SK-N-SH (cell line): Measurements from ENCODE around the gene SCN11A. TPM values are rescaled to one million over a fixed set of nuclear protein-coding genes. Genes with fewer than 3 reads are reported as not detected.
A peak's percentile ranks its signal among the peaks of the same experiment; 100 is the strongest.

ENCODE experiments used
- CTCF ChIA-PET: fragments of 300-600, 350-600 bp; formaldehyde crosslinking; extraction: SDS; loops from one replicate; lab custom pipeline; 2021; lab: Yijun Ruan, JAX
- POLR2A ChIA-PET: fragments of 350-600 bp; sonication (Branson Sonifier 250); formaldehyde crosslinking; extraction: SDS; loops from one replicate; lab custom pipeline; 2020; ENCODE audit warnings: antibody characterized with exemption, inconsistent platforms; lab: Yijun Ruan, JAX
- DNase-seq: peaks from one replicate; pipeline ENCODE4 v3.0.0; 2012
- H2AFZ ChIP-seq: fragments of 200-600 bp; sonication (generic); 2 replicates; pipeline ENCODE4 v1.8.1; 2016; ENCODE audit warnings: antibody characterized with exemption, mild to moderate bottlenecking, low read depth
- H3F3A ChIP-seq: fragments of 200-600 bp; sonication (generic); replicated peaks from 2 replicates; pipeline ENCODE3; 2016; ENCODE audit warnings: antibody characterized with exemption, mild to moderate bottlenecking; ENCODE audit not compliant: insufficient read depth
- H3K27ac ChIP-seq, 2 experiments: fragments of 200-500 bp in 1 of 2; fragments of 200-600 bp in 1 of 2; sonication (Bioruptor generic) in 1 of 2; sonication (generic), shearing (Covaris generic) in 1 of 2; 2 replicates each; pipeline versions ENCODE4 v1.5.1 to v1.6.1; 2014 to 2016; ENCODE audit warnings: low read depth in 2 of 2, inconsistent platforms in 1 of 2, low read length in 1 of 2, mild to moderate bottlenecking in 1 of 2, mixed read lengths in 1 of 2
- H3K27me3 ChIP-seq: fragments of 200-600 bp; sonication (generic), shearing (Covaris generic); 2 replicates; pipeline ENCODE4 v1.6.1; 2016; ENCODE audit warnings: mixed run types; ENCODE audit not compliant: insufficient read depth
- H3K36me3 ChIP-seq, 2 experiments: fragments of 200-500 bp in 1 of 2; fragments of 200-600 bp in 1 of 2; sonication (Bioruptor generic) in 1 of 2; sonication (generic) in 1 of 2; replicated peaks in 1 of 2; 2 replicates each; pipeline versions ENCODE3 to v1.5.1; 2014 to 2016; ENCODE audit warnings: low read length in 1 of 2, mild to moderate bottlenecking in 1 of 2; ENCODE audit not compliant: insufficient read depth in 2 of 2, control insufficient read depth in 1 of 2
- H3K4me1 ChIP-seq, 2 experiments: fragments of 200-500 bp in 1 of 2; fragments of 200-600 bp in 1 of 2; sonication (Bioruptor generic) in 1 of 2; sonication (generic), shearing (Covaris generic) in 1 of 2; 2 replicates each; pipeline versions ENCODE4 v1.5.1 to v1.6.1; 2014 to 2016; ENCODE audit warnings: low read depth in 1 of 2, low read length in 1 of 2, mixed run types in 1 of 2; ENCODE audit not compliant: insufficient read depth in 2 of 2, control insufficient read depth in 1 of 2
- H3K4me2 ChIP-seq: fragments of 200-600 bp; sonication (generic), shearing (Covaris generic); 2 replicates; pipeline ENCODE4 v1.6.1; 2017; ENCODE audit warnings: mixed run types
- H3K4me3 ChIP-seq, 2 experiments: fragments of 200-500 bp in 1 of 2; fragments of 200-600 bp in 1 of 2; sonication (Bioruptor generic) in 1 of 2; sonication (generic), shearing (Covaris generic) in 1 of 2; 2 replicates each; pipeline versions ENCODE4 v1.5.1 to v1.8.1; 2014 to 2016; ENCODE audit warnings: low read depth in 2 of 2, inconsistent platforms in 1 of 2, low read length in 1 of 2, mild to moderate bottlenecking in 1 of 2, mixed read lengths in 1 of 2, moderate library complexity in 1 of 2
- H3K79me2 ChIP-seq: fragments of 200-600 bp; sonication (generic); 2 replicates; pipeline ENCODE4 v1.8.1; 2017; ENCODE audit warnings: mild to moderate bottlenecking; ENCODE audit not compliant: insufficient read depth
- H3K9ac ChIP-seq: fragments of 200-600 bp; sonication (generic); 2 replicates; pipeline ENCODE4 v1.6.1; 2017; ENCODE audit warnings: mixed run types
- H3K9me2 ChIP-seq: fragments of 200-600 bp; sonication (generic); 2 replicates; pipeline ENCODE4 v1.6.1; 2017; ENCODE audit warnings: mixed run types
- H3K9me3 ChIP-seq: fragments of 200-600 bp; sonication (generic); 2 replicates; pipeline ENCODE4 v1.6.1; 2017; ENCODE audit warnings: mixed run types, mild to moderate bottlenecking, moderate library complexity
- H4K20me1 ChIP-seq: fragments of 200-600 bp; sonication (generic); 2 replicates; pipeline ENCODE4 v1.6.1; 2017; ENCODE audit warnings: mild to moderate bottlenecking, mixed run types; ENCODE audit not compliant: insufficient read depth
- CHD2 ChIP-seq: fragments of 150-350 bp; IDR thresholded peaks from 2 replicates; pipeline ENCODE4 v1.6.1; 2018; ENCODE audit warnings: low read length; ENCODE audit not compliant: partially characterized antibody
- EZH2phosphoT487 ChIP-seq: fragments of 200-600 bp; sonication (generic); IDR thresholded peaks from 2 replicates; pipeline ENCODE4 v1.6.1; 2017; ENCODE audit warnings: low read depth, mixed run types, mild to moderate bottlenecking, antibody characterized with exemption, moderate library complexity, borderline replicate concordance
- FOXJ3 ChIP-seq: sonication (generic); formaldehyde crosslinking; IDR thresholded peaks from 2 replicates; pipeline ENCODE4 v1.5.1; 2020; ENCODE audit warnings: mild to moderate bottlenecking, missing genetic modification reagents
- FOXM1 ChIP-seq: IDR thresholded peaks from 2 replicates; pipeline ENCODE4 v1.4.0; 2012; ENCODE audit warnings: low read depth, mild to moderate bottlenecking
- RAD21 ChIP-seq: IDR thresholded peaks from 2 replicates; pipeline ENCODE4 v1.6.1; 2012; ENCODE audit warnings: mild to moderate bottlenecking, low read length
- RCOR1 ChIP-seq: fragments of 150-350 bp; IDR thresholded peaks from 2 replicates; pipeline ENCODE4 v1.6.1; 2017; ENCODE audit warnings: antibody characterized with exemption, low read length
- SIN3A ChIP-seq: IDR thresholded peaks from 2 replicates; pipeline ENCODE4 v1.6.1; 2012; ENCODE audit warnings: low read depth, mild to moderate bottlenecking, low read length, moderate library complexity, borderline replicate concordance
- SMC3 ChIP-seq: IDR thresholded peaks from 2 replicates; pipeline ENCODE4 v1.6.1; 2012; ENCODE audit warnings: low read depth, low read length, improper control_type of control experiment
- WGBS: methylation state at CpG from one replicate; pipeline ENCODE4 v1.1.6; 2017; ENCODE audit warnings: low lambda C conversion rate; 5-methylcytosine and 5-hydroxymethylcytosine counted together
- polyA plus RNA-seq, 3 experiments: library from polyadenylated mRNA; depleted of rRNA; stranded (reverse); fragments of >200 nt; gene quantifications; 2 replicates each; pipeline ENCODE4 v1.2.3, GENCODE V29; 2012
- TF ChIP-seq, protein P1 (sequence below): IDR thresholded peaks from 2 replicates; pipeline ENCODE4; 2012
- TF ChIP-seq, protein P2 (sequence below): fragments of 150-350 bp; IDR thresholded peaks from 2 replicates; pipeline ENCODE4 v1.6.1; 2016; ENCODE audit warnings: mild to moderate bottlenecking, low read depth, low read length
- TF ChIP-seq, protein P3 (sequence below): IDR thresholded peaks from 2 replicates; pipeline ENCODE4 v1.6.1; 2012; ENCODE audit warnings: mild to moderate bottlenecking, low read depth, low read length, moderate library complexity
- TF ChIP-seq, protein P4 (sequence below): fragments of 200-600 bp; sonication (generic); IDR thresholded peaks from 2 replicates; pipeline ENCODE4 v1.6.1; 2017; ENCODE audit warnings: antibody characterized with exemption, mild to moderate bottlenecking, moderate library complexity
- TF ChIP-seq, protein P5 (sequence below): IDR thresholded peaks from 2 replicates; pipeline ENCODE4 v1.4.0; 2012; ENCODE audit warnings: low read depth, borderline replicate concordance

Gene SCN11A
- polyA plus RNA-seq, 1 of the 3 experiments (the other 2 are of a cell fraction) = 0.02 TPM

DNA sequence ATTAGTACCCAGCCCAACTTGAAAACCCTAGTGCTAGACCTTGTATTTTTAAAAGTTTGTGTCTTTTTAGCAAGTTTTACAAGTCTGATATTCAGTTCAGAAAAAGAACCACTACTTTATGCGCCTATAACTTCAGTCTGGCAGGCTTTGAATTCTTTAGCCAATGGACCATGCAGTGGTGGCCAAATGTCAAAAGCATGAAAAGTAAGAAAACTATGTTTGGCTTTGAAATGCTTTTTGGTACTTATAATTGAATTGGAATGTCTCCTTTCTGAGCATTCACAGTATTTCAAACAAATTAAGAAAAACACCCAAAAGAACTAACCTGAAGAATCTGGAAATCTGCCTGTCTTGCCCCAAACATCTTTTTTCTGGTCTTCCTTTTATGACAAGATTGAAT lies 12.9 kb upstream of the SCN11A start:
- Histone ChIP-seq H3K27ac (peak overlapping the region in 1 of 2 experiments; percentile 23; a peak in 1 of 4 replicates), H3K4me2 (no peak overlapping the region), H3K36me3 (peaks cover 32 to 36% of the 10 kb centered on the region in 2 experiments), H3K4me3 (no peak overlapping the region), H3K9me2 (no peaks in the 10 kb centered on the region), H2AFZ (no peak overlapping the region), H3K9ac (no peak overlapping the region), H3K9me3 (no peaks in the 10 kb centered on the region), H3K79me2 (peaks cover 55% of the 10 kb centered on the region), H3F3A (peaks cover 5% of the 10 kb centered on the region), H3K27me3 (no peaks in the 10 kb centered on the region), H3K4me1 (no peaks in the 10 kb centered on the region), H4K20me1 (peaks cover 5% of the 10 kb centered on the region; the same call in 1 of the 2 replicates)
- POLR2A ChIA-PET = no interaction called here
- CTCF ChIA-PET = interaction anchor here (0.9 to 1.6 kb wide), 5 partner anchors 8 to 224 kb away, joined by 4 to 7 read pairs (median 4); partner anchors contain the start of gene WDR48
- 96% methylated on average over 1 of the region's 1 CpG for WGBS
- no peak for DNase-seq
- TF ChIP-seq EZH2phosphoT487 = no peak
- TF ChIP-seq, protein P1, sequence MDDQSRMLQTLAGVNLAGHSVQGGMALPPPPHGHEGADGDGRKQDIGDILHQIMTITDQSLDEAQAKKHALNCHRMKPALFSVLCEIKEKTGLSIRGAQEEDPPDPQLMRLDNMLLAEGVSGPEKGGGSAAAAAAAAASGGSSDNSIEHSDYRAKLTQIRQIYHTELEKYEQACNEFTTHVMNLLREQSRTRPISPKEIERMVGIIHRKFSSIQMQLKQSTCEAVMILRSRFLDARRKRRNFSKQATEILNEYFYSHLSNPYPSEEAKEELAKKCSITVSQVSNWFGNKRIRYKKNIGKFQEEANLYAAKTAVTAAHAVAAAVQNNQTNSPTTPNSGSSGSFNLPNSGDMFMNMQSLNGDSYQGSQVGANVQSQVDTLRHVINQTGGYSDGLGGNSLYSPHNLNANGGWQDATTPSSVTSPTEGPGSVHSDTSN = no peak

DNA sequence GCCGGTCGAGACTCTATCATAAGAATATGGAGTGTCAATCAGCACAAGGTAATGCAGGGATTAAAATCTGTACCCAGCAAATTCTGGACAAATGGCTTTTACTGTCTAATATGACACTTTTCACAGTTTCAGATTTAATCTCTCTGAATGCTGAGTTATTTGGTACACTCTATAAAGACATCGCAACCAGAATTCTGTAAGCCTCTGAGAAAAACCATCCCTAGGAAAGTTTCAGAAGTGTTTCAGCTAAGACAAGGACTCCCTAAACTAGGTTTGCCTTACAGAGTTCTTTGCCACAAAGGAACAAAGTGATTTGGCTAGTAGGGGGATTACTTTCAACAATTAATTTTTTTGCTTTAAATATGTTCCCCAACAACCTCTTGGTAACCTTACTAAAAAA lies 11.4 kb upstream of the SCN11A start:
- Histone ChIP-seq H2AFZ (no peak overlapping the region), H3K27me3 (no peaks in the 10 kb centered on the region), H3K79me2 (peaks cover 70% of the 10 kb centered on the region), H3K4me1 (no peaks in the 10 kb centered on the region), H3F3A (peaks cover 5% of the 10 kb centered on the region), H3K9ac (no peak overlapping the region), H3K9me2 (no peaks in the 10 kb centered on the region), H3K36me3 (peaks cover 25 to 26% of the 10 kb centered on the region in 2 experiments), H3K9me3 (no peaks in the 10 kb centered on the region), H4K20me1 (peaks cover 5% of the 10 kb centered on the region; the same call in 1 of the 2 replicates), H3K4me2 (no peak overlapping the region)
- no peak for DNase-seq
- 94% methylated on average over 3 of the region's 3 CpGs for WGBS
- CTCF ChIA-PET = interaction anchor here (1.2 kb wide), 1 partner anchor 225 kb away, joined by 4 read pairs; no protein-coding TSS in a partner anchor
- TF ChIP-seq, protein P2, sequence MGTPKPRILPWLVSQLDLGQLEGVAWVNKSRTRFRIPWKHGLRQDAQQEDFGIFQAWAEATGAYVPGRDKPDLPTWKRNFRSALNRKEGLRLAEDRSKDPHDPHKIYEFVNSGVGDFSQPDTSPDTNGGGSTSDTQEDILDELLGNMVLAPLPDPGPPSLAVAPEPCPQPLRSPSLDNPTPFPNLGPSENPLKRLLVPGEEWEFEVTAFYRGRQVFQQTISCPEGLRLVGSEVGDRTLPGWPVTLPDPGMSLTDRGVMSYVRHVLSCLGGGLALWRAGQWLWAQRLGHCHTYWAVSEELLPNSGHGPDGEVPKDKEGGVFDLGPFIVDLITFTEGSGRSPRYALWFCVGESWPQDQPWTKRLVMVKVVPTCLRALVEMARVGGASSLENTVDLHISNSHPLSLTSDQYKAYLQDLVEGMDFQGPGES = no peak
- TF ChIP-seq CHD2 (no peak), SIN3A (no peak), RCOR1 (no peak), FOXJ3 (CRISPR knock-in tag) (no peak), FOXM1 (no peak), SMC3 (no peak), RAD21 (no peak)
- TF ChIP-seq, protein P3, sequence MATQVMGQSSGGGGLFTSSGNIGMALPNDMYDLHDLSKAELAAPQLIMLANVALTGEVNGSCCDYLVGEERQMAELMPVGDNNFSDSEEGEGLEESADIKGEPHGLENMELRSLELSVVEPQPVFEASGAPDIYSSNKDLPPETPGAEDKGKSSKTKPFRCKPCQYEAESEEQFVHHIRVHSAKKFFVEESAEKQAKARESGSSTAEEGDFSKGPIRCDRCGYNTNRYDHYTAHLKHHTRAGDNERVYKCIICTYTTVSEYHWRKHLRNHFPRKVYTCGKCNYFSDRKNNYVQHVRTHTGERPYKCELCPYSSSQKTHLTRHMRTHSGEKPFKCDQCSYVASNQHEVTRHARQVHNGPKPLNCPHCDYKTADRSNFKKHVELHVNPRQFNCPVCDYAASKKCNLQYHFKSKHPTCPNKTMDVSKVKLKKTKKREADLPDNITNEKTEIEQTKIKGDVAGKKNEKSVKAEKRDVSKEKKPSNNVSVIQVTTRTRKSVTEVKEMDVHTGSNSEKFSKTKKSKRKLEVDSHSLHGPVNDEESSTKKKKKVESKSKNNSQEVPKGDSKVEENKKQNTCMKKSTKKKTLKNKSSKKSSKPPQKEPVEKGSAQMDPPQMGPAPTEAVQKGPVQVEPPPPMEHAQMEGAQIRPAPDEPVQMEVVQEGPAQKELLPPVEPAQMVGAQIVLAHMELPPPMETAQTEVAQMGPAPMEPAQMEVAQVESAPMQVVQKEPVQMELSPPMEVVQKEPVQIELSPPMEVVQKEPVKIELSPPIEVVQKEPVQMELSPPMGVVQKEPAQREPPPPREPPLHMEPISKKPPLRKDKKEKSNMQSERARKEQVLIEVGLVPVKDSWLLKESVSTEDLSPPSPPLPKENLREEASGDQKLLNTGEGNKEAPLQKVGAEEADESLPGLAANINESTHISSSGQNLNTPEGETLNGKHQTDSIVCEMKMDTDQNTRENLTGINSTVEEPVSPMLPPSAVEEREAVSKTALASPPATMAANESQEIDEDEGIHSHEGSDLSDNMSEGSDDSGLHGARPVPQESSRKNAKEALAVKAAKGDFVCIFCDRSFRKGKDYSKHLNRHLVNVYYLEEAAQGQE = no peak
- TF ChIP-seq, protein P4, sequence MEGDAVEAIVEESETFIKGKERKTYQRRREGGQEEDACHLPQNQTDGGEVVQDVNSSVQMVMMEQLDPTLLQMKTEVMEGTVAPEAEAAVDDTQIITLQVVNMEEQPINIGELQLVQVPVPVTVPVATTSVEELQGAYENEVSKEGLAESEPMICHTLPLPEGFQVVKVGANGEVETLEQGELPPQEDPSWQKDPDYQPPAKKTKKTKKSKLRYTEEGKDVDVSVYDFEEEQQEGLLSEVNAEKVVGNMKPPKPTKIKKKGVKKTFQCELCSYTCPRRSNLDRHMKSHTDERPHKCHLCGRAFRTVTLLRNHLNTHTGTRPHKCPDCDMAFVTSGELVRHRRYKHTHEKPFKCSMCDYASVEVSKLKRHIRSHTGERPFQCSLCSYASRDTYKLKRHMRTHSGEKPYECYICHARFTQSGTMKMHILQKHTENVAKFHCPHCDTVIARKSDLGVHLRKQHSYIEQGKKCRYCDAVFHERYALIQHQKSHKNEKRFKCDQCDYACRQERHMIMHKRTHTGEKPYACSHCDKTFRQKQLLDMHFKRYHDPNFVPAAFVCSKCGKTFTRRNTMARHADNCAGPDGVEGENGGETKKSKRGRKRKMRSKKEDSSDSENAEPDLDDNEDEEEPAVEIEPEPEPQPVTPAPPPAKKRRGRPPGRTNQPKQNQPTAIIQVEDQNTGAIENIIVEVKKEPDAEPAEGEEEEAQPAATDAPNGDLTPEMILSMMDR = no peak
- TF ChIP-seq, protein P5, sequence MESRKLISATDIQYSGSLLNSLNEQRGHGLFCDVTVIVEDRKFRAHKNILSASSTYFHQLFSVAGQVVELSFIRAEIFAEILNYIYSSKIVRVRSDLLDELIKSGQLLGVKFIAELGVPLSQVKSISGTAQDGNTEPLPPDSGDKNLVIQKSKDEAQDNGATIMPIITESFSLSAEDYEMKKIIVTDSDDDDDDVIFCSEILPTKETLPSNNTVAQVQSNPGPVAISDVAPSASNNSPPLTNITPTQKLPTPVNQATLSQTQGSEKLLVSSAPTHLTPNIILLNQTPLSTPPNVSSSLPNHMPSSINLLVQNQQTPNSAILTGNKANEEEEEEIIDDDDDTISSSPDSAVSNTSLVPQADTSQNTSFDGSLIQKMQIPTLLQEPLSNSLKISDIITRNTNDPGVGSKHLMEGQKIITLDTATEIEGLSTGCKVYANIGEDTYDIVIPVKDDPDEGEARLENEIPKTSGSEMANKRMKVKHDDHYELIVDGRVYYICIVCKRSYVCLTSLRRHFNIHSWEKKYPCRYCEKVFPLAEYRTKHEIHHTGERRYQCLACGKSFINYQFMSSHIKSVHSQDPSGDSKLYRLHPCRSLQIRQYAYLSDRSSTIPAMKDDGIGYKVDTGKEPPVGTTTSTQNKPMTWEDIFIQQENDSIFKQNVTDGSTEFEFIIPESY = no peak
- TF ChIP-seq, protein P1 = no peak
- TF ChIP-seq, all 33 proteins: peak for 0
- no peak overlapping the region for H3K27ac ChIP-seq
- POLR2A ChIA-PET = no interaction called here
- H3K4me3 ChIP-seq = no peak overlapping the region
